DND-41 (cell line): ENCODE data around the gene CD320.
"Not testable (repeated sequence)": the region's sequence is repeated elsewhere in the genome, so short reads cannot be mapped to it uniquely, and the experiment has no call there.

Source experiments
- ATAC-seq: fragments of 200-7000 bp; cut with Tn5 transposase; 3 replicates; pipeline ENCODE4 v1.9.1; 2021; ENCODE audit warnings: low read depth; ENCODE audit not compliant: insufficient read depth
- DNase-seq: peaks from one replicate; pipeline ENCODE4 v3.0.0-alpha.2; 2020
- H2AFZ ChIP-seq: 2 replicates; pipeline ENCODE4 v1.6.0; 2012; ENCODE audit warnings: low read depth, low read length
- H3K27ac ChIP-seq: 2 replicates; pipeline ENCODE4 v1.5.1; 2012; ENCODE audit warnings: low read length, inconsistent platforms
- H3K27me3 ChIP-seq: fragments of 200-600 bp; sonication (generic); 2 replicates; pipeline ENCODE4 v1.6.0; 2012; ENCODE audit warnings: low read length, mild to moderate bottlenecking, inconsistent platforms; ENCODE audit not compliant: insufficient read depth, poor library complexity
- H3K36me3 ChIP-seq: 2 replicates; pipeline ENCODE4 v1.5.1; 2012; ENCODE audit warnings: low read length, inconsistent platforms; ENCODE audit not compliant: insufficient read depth
- H3K4me1 ChIP-seq: 2 replicates; pipeline ENCODE4 v1.5.1; 2012; ENCODE audit warnings: mild to moderate bottlenecking, low read length; ENCODE audit not compliant: insufficient read depth
- H3K4me2 ChIP-seq: 2 replicates; pipeline ENCODE4 v1.6.0; 2012; ENCODE audit warnings: mild to moderate bottlenecking, moderate library complexity, low read length, inconsistent platforms; ENCODE audit not compliant: insufficient read depth
- H3K4me3 ChIP-seq, 2 experiments: fragments of 200-600 bp in 1 of 2; shearing (Covaris generic) in 1 of 2; 2 replicates each; pipeline ENCODE4 v1.5.1; 2012 to 2016; ENCODE audit warnings: inconsistent platforms in 2 of 2, low read length in 2 of 2, mild to moderate bottlenecking in 2 of 2, low read depth in 1 of 2, moderate library complexity in 1 of 2
- H3K79me2 ChIP-seq: 2 replicates; pipeline ENCODE4 v1.6.0; 2012; ENCODE audit warnings: low read length, inconsistent platforms; ENCODE audit not compliant: insufficient read depth
- H3K9ac ChIP-seq: 2 replicates; pipeline ENCODE4 v1.6.0; 2012; ENCODE audit warnings: low read depth, mild to moderate bottlenecking, inconsistent platforms, low read length, moderate library complexity
- H3K9me3 ChIP-seq: 2 replicates; pipeline ENCODE4 v1.5.1; 2012; ENCODE audit warnings: low read length, moderate library complexity, mild to moderate bottlenecking, inconsistent platforms; ENCODE audit not compliant: insufficient read depth, severe bottlenecking
- H4K20me1 ChIP-seq: 2 replicates; pipeline ENCODE4 v1.6.0; 2012; ENCODE audit warnings: low read length; ENCODE audit not compliant: insufficient read depth
- CTCF ChIP-seq: IDR thresholded peaks from 2 replicates; pipeline ENCODE4 v1.5.1; 2012; ENCODE audit warnings: borderline replicate concordance, low read length, moderate library complexity, mild to moderate bottlenecking; ENCODE audit not compliant: poor library complexity, severe bottlenecking; ENCODE audit errors: extremely low read depth
- EZH2 ChIP-seq: IDR thresholded peaks from 3 replicates; pipeline ENCODE4 v1.6.1; 2012; ENCODE audit warnings: borderline replicate concordance, low read depth, mild to moderate bottlenecking, moderate library complexity, low read length, inconsistent platforms; ENCODE audit not compliant: severe bottlenecking

The CD320 gene

GRCh38 chr19:8342316-8342683 lies 34.1 kb upstream of the CD320 start:
- TF ChIP-seq EZH2 (no peak), CTCF (no peak)
- Histone ChIP-seq H3K27ac (no peak overlapping the region), H3K4me1 (no peaks in the 10 kb centered on the region), H3K4me2 (no peak overlapping the region), H3K27me3 (no peaks in the 10 kb centered on the region), H3K9ac (no peak overlapping the region), H3K9me3 (no peaks in the 10 kb centered on the region), H2AFZ (no peak overlapping the region), H4K20me1 (no peaks in the 10 kb centered on the region), H3K79me2 (no peaks in the 10 kb centered on the region), H3K36me3 (no peaks in the 10 kb centered on the region), H3K4me3 (no peak overlapping the region)
- ATAC-seq (no peak), DNase-seq (no peak)

GRCh38 chr19:8341504-8341903 lies 33.3 kb upstream of the CD320 start:
- not testable (repeated sequence) for H3K79me2 ChIP-seq, H3K4me1 ChIP-seq, H3K9ac ChIP-seq, H2AFZ ChIP-seq, H3K4me3 ChIP-seq, H3K27ac ChIP-seq, H3K9me3 ChIP-seq, H3K36me3 ChIP-seq, ATAC-seq, H3K4me2 ChIP-seq, H3K27me3 ChIP-seq, DNase-seq, H4K20me1 ChIP-seq

GRCh38 chr19:8340341-8341096 lies 32.4 kb upstream of the CD320 start:
- TF ChIP-seq CTCF = no peak
- no peak for TF ChIP-seq EZH2
- H3K79me2 ChIP-seq = no peaks in the 10 kb centered on the region
- H3K4me1 ChIP-seq = no peaks in the 10 kb centered on the region
- no peak overlapping the region for H3K9ac ChIP-seq
- H3K27me3 ChIP-seq = no peaks in the 10 kb centered on the region
- no peak overlapping the region for H2AFZ ChIP-seq
- no peaks in the 10 kb centered on the region for H3K36me3 ChIP-seq
- H3K27ac ChIP-seq = no peak overlapping the region
- H3K4me2 ChIP-seq = no peak overlapping the region
- H3K9me3 ChIP-seq = no peaks in the 10 kb centered on the region
- DNase-seq = no peak
- H4K20me1 ChIP-seq = no peaks in the 10 kb centered on the region
- ATAC-seq = no peak
- no peak overlapping the region for H3K4me3 ChIP-seq

DNA sequence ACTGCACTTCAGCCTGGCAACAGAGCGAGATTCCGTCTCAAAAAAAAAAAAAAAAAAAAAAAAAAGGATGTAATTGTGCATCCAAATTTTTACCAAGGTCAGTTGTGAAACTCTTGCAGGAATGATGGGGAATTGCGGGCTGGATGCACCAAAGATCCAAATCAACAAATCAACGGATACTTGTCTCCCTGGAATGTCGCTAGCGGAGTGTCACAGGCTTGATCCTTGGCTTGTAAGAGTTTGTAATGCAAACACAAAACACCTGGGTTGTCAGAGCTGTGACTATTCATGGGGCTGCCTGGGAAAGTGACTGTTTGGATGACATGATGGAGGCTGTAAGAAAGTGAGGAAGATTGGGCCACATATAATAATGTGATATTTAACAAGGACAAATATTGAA lies 30.7 kb upstream of the CD320 start:
- Histone ChIP-seq H3K36me3 (no peaks in the 10 kb centered on the region), H3K4me2 (no peak overlapping the region), H3K27ac (no peak overlapping the region), H3K9ac (no peak overlapping the region), H2AFZ (no peak overlapping the region), H3K27me3 (no peaks in the 10 kb centered on the region), H3K9me3 (no peaks in the 10 kb centered on the region), H3K4me3 (no peak overlapping the region), H4K20me1 (no peaks in the 10 kb centered on the region), H3K79me2 (no peaks in the 10 kb centered on the region), H3K4me1 (no peaks in the 10 kb centered on the region)
- ATAC-seq = no peak
- DNase-seq = no peak
- no peak for TF ChIP-seq CTCF
- no peak for TF ChIP-seq EZH2
